ENCODE results near the gene SYNC.

SYNC gene

DNA sequence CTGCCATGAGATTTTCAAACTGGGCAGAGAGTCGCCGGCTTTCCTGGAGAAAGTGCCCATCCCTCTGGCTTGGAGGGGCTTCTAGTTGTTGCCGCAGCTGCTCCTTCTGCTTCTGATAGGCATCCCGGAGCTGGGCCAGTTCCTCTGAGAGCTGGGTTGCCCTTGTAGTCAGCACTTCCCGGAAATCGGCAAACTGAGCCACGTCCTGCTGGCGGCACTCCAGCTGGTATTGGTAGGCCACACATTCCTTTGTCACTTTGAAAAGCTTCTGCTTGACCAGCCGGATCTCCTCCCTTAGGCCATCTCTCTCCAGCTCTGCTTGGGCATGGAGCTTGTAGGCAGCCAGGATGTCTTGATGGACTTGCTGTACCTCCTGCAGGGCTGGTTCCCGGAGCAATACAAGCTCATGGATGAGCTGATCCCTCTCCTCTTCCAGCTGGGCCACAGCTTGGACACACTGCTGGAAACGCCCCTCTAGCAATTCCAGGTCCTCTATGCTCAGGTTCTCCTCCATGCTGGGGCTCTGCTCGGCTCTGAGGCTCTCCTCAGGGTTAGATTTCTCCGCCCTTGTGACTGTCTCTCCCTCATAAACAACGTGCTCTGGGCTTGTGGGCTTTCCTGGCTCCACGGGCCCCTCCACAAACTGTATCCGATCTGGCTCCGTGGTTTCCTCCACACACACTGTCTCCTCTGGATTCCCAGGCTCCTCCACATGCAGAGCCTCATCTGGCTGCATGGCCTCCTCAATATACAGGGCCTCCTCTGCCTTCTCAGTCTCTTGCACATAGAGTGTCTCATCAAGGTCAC lies 7.3 kb downstream of the SYNC start:
- TF ChIP-seq, protein P1, sequence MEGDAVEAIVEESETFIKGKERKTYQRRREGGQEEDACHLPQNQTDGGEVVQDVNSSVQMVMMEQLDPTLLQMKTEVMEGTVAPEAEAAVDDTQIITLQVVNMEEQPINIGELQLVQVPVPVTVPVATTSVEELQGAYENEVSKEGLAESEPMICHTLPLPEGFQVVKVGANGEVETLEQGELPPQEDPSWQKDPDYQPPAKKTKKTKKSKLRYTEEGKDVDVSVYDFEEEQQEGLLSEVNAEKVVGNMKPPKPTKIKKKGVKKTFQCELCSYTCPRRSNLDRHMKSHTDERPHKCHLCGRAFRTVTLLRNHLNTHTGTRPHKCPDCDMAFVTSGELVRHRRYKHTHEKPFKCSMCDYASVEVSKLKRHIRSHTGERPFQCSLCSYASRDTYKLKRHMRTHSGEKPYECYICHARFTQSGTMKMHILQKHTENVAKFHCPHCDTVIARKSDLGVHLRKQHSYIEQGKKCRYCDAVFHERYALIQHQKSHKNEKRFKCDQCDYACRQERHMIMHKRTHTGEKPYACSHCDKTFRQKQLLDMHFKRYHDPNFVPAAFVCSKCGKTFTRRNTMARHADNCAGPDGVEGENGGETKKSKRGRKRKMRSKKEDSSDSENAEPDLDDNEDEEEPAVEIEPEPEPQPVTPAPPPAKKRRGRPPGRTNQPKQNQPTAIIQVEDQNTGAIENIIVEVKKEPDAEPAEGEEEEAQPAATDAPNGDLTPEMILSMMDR (IDR thresholded peaks at IDR 0.05; ENCODE audit: extremely low read depth, insufficient read depth, missing control alignments), result no peak
- in situ Hi-C loops (cut with MboI; ENCODE audit: low pct_unique_long_range_greater_than_20kb, low sequenced_read_pairs, unreplicated experiment), result no loop called here
- DNase-seq (ENCODE audit: low spot score), result no peak

DNA sequence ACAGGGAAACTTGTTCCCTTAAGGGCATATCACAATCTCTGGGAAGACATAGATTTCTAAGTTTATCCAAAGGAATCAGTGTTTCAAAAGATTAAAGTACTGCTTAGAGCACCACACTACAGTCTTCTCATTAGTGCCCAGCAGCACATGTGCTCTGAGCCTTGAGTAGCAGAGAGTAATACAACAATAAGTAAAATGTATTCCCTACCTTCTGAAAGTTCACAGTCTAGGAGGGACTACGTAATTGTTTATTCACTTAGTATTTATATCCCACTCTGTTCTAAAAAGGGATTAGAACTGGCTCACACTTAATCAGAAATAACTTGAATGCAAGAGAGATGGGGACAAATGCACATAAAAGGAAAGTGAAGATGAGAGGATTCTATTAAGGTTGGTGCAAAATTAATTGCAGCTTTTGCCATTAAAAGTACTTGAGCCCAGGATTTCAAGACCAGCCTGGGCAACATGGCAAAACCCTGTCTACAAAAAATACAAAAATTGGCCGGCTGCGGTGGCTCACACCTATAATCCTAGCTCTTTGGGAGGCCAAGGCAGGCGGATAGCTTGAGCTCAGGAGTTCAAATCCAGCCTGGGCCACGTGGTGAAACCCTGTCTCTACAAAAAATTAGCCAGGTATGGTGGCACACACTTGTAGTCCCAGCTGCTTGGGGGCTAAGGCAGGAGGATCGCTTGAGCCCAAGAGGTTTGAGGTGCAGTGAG lies 9.0 kb downstream of the SYNC start:
- DNase-seq (ENCODE audit: low spot score), result no peak
- TF ChIP-seq, protein P1 (IDR thresholded peaks at IDR 0.05; ENCODE audit: extremely low read depth, insufficient read depth, missing control alignments), result no peak
- in situ Hi-C loops (cut with MboI; ENCODE audit: low pct_unique_long_range_greater_than_20kb, low sequenced_read_pairs, unreplicated experiment), result no loop called here

DNA sequence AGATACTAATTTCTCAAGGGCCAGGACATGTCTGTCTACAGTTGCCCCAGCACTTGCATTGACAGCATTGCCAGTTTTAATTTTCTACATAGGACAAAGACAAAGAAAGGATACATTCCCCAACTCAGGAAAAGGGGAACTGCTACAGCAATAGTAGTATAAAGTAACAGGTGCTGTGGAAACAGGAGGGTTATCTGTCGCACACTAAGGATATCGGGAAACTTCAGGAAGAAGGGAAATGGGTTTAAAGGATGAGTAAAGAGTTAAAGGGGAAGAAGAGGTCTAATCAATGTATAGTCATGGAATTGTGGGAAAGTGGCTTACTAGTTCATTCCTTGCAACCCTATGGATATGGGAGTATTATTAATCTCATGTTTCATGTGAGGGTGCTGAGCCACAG lies 16.2 kb downstream of the SYNC start:
- in situ Hi-C loops (cut with MboI; ENCODE audit: low pct_unique_long_range_greater_than_20kb, low sequenced_read_pairs, unreplicated experiment), result no loop called here
- TF ChIP-seq, protein P1 (IDR thresholded peaks at IDR 0.05; ENCODE audit: extremely low read depth, insufficient read depth, missing control alignments), result no peak
- DNase-seq (ENCODE audit: low spot score), result no peak

DNA sequence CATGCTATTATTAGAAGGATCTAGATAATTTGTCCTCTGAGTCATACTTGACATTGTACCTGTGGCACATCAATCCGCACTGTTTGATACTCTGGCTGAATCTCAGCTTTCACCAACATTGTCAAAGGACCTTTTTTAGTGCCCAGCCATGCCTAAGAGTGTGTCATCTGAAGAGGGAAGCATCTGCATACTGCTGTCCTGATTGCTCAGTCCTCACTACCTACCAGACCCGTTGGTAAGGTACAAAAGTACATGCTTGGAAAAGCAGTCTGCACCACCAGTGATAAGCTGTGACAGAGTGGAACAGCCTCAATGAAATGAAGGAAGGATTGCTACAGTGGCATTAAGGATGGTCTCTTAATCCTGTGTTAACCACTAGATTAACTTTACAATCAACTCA lies 17.1 kb downstream of the SYNC start:
- no peak for DNase-seq (ENCODE audit: low spot score)
- TF ChIP-seq, protein P1 (IDR thresholded peaks at IDR 0.05; ENCODE audit: extremely low read depth, insufficient read depth, missing control alignments), result no peak
- in situ Hi-C loops (cut with MboI; ENCODE audit: low pct_unique_long_range_greater_than_20kb, low sequenced_read_pairs, unreplicated experiment), result no loop called here

DNA sequence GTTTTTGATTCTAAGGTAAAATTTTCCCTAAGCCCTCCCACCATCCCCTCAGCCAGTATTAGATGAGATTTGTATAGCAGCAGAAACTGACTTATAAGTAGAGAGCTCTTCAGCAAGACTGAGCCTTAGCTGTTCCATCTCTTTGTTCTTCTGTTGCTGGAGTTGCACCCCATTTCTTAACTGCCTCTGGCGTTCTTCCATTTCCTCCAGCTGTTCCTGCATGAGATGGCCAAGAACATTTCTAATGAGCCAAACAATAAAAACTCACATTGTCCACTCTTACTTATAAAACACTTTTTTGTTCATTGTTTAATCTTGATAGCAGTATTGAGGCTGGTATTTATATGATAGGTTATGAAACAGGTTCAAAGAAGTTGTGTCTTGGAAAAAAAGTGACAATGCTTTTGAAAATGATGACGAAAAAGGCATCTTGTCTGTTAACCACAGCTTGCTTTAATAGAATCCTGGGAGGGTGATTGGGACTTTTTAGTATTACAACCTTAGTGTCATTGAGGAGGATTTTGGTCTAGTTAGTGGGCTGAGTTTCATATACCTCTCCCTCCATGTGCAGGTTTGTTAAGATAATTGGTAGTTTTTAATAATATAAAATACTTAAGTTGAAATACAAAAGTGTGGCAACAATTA lies 18.3 kb downstream of the SYNC start:
- TF ChIP-seq, protein P1 (IDR thresholded peaks at IDR 0.05; ENCODE audit: extremely low read depth, insufficient read depth, missing control alignments), result no peak
- DNase-seq (ENCODE audit: low spot score), result no peak
- in situ Hi-C loops (cut with MboI; ENCODE audit: low pct_unique_long_range_greater_than_20kb, low sequenced_read_pairs, unreplicated experiment), result no loop called here

DNA sequence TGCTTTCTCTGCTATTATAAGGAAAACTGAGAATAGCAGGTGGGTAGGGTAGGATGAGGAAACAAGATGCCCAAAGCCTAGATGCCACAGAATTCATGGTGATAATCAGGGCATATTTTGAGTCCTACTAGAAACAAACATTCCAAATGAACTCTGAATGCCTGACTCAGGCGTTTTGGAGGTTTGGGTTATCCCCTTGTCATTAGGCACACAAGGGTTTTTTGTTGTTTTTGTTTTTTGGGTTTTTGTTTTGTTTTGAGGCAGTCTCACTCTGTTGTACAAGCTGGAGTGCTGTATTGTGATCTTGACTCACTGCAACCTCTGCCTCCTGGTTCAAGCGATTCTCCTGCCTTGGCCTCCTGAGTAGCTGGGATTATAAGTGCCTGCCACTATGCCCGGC lies 19.2 kb downstream of the SYNC start:
- DNase-seq (ENCODE audit: low spot score), result no peak
- TF ChIP-seq, protein P1 (IDR thresholded peaks at IDR 0.05; ENCODE audit: extremely low read depth, insufficient read depth, missing control alignments), result no peak
- in situ Hi-C loops (cut with MboI; ENCODE audit: low pct_unique_long_range_greater_than_20kb, low sequenced_read_pairs, unreplicated experiment), result no loop called here

Data from GM13977 (cell line).